Embryonic facial prominence (tissue), 1 donor: ENCODE results near the gene TTC13.
"Not testable (repeated sequence)": the region's sequence is repeated elsewhere in the genome, so short reads cannot be mapped to it uniquely, and the experiment has no call there.

Experiments
- DNase-seq: peaks from one replicate; pipeline ENCODE4 v3.0.0-alpha.2; 2016; ENCODE audit errors: extremely low spot score

TTC13 gene

GRCh38 chr1:230987448-230987847, 8.8 kb upstream of the TTC13 start:
- DNase-seq, result no peak

- DNase-seq, result no peak
These were observed 8.3 kb upstream of the TTC13 start for GRCh38 chr1:230986976-230987375.

GRCh38 chr1:230985711-230986110, 7.0 kb upstream of the TTC13 start:
- DNase-seq, result no peak

DNA sequence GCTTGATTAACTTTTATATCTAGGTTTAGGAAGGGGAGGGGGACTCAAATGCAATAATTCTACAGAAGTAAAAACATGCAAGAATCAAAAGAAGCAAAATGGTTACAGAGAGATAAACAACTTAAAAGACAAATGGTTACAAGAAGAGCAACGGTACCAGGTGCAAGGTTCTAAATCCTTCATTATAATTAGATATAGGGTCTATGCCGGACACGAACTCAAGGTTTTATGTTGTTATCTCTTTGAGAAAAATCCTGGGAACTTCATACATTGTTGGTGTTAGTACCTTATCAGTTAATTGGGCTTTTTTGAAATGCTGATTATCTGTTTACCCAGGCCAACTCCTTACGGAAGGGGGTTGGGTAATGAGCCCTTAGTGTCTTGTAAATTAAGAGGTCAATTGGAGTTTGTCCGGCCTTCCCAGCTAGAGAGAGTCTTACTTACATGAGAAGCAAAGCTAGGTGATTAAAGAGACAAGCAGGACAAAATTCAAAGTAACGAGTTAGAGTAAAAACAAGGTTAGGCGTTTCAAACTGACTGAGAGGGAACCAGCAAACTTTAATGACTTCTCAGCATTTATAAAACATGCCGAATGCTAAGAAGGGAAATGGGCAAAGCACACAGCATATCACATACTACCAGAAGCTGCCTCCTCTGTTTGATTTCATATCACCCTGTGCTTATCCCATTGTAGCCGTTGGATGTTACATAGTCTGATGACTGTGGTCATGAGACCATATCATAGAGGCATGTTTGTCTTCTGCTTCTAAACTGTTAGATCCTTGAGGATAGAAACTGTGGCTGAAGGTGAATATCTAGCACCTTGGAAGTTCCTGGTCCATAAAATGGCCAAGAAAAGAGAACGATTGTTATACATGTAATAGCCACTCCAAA, 6.2 kb upstream of the TTC13 start:
- not testable (repeated sequence) for DNase-seq

DNA sequence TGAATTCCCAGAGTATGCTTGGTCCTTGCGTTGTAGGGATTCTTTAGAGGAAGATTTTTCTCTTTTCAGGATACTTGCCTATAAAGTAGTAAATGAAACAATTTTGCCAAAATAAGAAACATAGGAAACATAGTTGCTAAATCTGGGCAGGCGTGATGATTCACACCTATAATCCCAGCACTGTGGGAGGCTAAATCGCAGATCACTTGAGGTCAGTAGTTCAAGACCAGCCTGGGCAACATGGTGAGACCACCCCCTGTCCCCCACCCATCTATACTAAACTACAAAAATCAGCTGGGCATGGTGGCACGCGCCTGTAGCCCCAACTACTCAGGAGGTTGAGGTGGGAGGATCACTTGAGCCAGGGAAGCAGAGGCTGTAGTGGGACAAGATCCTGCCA, 5.2 kb upstream of the TTC13 start:
- DNase-seq, result no peak

GRCh38 chr1:230982696-230983095, 4.0 kb upstream of the TTC13 start:
- DNase-seq, result no peak

- DNase-seq, result no peak
These were observed 1.3 kb upstream of the TTC13 start for GRCh38 chr1:230979952-230980351.

- no peak for DNase-seq
These were observed 692 bp upstream of the TTC13 start for GRCh38 chr1:230979389-230979716.

GRCh38 chr1:230977761-230978490, 735 bp downstream of the TTC13 start:
- DNase-seq, result no peak

DNA sequence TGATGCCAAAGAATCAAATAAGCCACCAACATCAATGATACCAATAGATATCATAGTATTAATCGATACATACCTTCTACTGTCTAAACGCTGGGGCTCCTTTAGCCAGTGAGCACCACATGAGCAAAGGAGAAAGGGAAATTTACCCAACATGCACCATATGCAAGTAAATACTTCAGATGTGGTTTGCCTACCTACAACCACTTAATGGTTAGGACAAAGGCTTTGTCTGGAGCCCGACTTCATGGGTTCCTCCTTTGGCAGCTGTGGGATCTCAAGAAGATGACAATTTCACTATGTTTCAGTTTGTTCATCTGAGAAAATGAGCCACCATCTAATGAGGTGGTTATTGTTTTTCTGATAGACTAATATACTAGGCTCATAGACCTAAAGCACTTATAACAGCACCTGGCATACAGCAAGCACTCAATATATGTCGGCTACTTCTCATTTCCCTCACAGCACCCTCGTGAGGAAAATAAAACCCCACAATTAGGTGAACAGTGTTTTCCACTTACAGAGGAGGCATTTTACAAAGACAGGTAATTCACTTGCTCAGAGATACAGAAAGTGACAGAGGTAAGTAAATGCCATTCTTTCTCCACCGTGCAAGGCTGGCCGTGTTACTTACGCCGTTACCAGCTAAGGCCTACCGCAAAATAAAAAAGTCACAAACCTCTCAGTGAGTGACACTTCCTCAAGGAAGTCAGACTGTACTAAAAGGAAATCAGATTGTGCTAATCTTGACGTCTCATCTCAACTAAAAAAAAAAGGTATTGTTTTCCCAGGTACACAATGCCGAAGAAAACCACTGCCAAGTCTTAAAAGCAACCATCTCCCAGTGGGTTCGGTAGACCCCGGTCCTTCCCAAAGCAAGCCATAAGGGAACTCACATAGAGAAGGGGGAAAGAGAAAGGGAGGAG, 1.6 kb downstream of the TTC13 start:
- no peak for DNase-seq

DNA sequence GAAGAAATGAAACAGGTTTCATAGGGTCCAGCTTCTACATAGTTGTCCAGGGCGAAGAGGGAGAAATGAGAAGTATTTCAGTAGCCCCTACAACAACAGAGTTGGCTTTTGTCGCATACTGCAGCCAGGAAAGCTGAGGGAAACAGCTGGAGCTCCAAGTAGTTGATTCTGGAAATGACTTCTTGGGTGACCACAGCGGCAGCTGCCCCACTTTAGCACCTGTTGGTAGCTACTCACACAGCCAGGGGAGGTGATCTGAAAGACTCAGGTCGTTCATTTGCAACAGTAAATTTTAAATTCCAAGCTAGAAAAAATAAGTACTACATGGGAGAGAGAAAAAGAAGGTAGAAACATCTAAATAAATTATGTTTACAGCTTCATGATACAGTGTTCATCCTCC, 2.3 kb downstream of the TTC13 start:
- no peak for DNase-seq

DNA sequence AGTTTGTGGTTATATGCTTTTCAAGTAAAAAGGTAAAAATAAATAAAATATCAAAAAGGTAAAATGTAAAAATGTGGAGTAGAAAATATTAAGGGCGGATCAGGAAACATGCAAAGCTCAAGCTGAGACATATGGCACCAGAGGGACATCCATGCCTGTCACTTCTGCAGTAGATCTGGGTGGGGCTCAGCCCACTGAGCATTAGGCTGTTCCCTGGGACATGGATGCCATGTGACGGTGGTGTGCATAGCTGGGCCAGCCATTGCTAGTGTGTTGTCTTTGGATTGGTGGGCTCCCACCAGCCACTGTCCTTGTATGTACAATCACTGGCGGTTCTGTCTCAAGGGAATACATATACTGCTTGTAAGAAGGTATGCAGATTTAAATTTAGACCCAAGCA, 3.0 kb downstream of the TTC13 start:
- no peak for DNase-seq

GRCh38 chr1:230972855-230973271, 5.8 kb downstream of the TTC13 start:
- no peak for DNase-seq

GRCh38 chr1:230971771-230972170, 6.9 kb downstream of the TTC13 start:
- DNase-seq, result no peak

- DNase-seq, result no peak
These were observed 8.2 kb downstream of the TTC13 start for GRCh38 chr1:230970432-230970831.

DNA sequence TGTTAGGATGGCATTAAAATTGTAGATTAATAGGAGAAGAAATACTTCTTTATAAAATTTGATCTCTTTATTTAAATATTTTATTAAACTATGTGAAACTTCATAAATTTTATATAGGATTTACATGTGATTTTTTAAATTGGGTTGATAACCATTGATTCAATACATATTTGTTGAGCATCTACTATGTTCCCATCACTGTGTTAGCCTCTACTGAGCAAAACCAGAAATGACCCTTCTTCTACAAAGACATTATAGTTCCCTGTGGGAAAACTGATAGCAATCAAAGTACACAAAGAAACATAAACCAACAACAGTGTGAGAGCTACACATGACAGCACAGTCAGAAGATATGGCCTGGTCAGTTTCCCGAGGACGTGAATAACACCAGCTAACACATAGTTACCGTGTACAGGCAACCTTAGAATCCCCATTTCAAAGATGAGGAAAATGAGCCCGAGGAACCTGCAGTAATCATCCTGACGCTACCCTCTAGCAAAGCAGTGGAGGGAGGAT, 12.2 kb downstream of the TTC13 start:
- no peak for DNase-seq

DNA sequence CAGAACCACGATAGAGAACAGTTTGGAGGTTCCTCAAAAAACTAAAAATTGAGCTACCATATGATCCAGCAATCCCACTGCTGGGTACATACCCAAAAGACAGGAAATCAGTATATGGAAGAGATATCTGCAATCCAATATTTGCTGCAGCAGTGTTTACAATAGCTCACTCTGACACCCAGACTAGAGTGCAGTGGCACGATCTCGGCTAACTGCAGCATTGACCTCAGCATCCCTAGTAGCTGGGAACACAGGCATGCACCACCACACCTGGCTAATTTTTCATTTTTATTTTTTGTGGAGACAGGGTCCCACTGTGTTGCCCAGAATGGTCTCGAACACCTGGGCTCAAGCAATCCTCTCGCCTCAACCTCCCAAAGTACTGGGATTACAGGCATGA, 13.1 kb downstream of the TTC13 start:
- DNase-seq, result no peak

DNA sequence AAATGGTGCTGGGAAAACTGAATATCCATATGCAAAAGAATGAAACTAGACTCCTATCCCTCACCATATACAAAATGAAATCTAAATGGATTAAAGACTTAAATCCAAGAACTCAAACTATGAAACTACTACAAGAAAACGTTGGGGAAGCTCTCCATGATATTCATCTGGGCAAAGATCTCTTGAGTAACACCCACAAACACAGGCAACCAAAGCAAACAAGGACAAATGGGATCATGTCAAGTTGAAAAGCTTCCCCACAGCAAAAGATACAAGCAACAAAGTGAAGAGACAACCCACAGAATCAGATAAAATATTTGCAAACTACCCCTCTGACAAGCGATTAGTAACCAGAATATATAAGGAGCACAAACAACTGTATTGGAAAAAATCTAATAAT, 13.8 kb downstream of the TTC13 start:
- no peak for DNase-seq

DNA sequence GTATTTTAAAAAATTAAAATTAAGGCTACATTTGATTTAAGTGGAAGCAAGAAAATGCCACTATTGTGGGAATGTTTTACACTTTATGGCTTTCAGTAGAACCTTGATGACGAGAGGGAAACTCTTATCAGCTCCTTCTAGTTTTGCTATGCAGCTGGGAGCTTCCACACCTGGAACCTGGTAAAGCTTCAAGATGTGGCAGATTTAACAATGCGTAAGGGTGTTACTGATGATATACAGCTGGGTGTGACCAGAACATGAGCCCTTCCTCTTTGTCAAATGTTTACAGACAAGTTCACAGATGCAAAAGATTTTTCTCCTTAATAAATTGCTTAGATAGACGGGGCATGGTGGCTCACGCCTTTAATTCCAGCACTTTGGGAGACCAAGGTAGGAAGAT, 20.3 kb downstream of the TTC13 start:
- no peak for DNase-seq

- DNase-seq, result no peak
These were observed 21.1 kb downstream of the TTC13 start for GRCh38 chr1:230957580-230957989.

GRCh38 chr1:230950404-230950803, 28.3 kb downstream of the TTC13 start:
- no peak for DNase-seq

DNA sequence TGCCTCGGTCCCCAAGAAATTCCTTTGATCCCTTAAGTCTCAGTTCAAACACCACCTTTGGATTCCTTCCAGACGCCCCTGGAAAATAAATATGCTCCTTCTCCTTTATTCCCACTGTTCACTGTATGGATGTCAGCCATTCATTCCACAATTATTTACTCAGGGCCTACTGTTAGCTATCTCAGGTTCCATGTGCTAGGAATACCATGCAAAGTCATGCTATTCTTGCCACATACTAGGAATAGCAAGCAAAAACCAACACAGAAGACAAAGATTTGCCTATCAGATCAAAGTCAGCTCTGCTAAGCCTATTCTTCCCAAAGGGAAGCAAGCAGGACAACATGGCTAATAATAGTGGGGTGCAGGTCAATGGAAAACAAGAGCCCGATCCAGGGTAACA, 29.8 kb downstream of the TTC13 start:
- no peak for DNase-seq
